Measurements from ENCODE around the gene MAPKBP1. TPM values are rescaled to one million over a fixed set of nuclear protein-coding genes. Genes with fewer than 3 reads are reported as not detected.
"Not testable (repeated sequence)": the region's sequence is repeated elsewhere in the genome, so short reads cannot be mapped to it uniquely, and the experiment has no call there.

MAPKBP1 gene
- total RNA-seq (2014; rRNA removed): 18.3 and 20.7 TPM in 2 replicates
- polyA plus RNA-seq (2012): 7.4 TPM

DNA sequence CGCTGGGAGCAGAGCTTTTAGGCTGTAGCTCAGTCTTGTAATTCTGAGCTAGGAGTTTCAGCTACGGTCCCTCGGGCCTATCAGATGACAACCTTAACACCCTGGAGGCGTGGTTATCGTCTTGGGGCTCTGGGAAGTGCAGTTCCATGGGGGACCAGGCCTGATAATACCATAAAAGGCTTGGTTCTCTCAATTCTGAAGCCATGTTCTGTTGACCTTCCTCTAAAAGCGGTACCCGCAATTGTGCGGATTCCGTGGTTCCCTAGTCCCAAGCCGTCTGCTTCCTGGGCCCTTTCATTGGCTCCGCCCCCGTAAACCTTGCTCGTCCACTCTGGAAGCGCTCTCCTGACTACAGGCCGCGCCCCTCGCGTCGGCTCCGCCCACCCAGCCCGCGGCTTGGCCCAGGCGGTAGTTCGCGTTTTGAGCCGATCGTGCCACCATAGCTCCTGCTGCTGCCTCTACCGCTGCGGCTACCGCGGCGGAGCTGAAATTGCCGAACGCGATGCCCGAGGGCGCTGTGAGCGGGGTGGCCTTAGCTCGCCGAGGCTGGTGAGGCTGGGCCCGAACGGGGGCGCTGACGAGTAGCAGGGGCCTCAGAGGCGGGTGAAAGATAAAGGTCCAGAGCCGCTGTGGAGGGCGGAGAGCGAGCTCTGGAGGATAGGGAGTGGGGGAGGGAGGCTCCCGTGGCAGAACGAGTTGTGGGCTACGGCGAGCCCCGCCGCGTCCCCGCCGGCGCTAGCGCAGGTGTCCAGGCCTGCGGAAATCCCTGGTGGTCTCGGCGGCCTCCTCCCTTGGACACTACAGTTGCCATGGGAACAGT lies at the start of gene MAPKBP1:
TSS of gene MAPKBP1 (plus strand) at position 423 of the 820 bp plus-strand sequence. CDS start 792 bp downstream, outside the sequence.
- DNase-seq (ENCODE audit: low read depth): peak; percentile 98

GRCh38 chr15:41727143-41727542 lies 47.1 kb upstream of the MAPKBP1 start:
- peak; percentile 2 for DNase-seq (ENCODE audit: low read depth)

GRCh38 chr15:41728061-41728460 lies 46.2 kb upstream of the MAPKBP1 start:
- DNase-seq (ENCODE audit: low read depth): not testable (repeated sequence)

DNA sequence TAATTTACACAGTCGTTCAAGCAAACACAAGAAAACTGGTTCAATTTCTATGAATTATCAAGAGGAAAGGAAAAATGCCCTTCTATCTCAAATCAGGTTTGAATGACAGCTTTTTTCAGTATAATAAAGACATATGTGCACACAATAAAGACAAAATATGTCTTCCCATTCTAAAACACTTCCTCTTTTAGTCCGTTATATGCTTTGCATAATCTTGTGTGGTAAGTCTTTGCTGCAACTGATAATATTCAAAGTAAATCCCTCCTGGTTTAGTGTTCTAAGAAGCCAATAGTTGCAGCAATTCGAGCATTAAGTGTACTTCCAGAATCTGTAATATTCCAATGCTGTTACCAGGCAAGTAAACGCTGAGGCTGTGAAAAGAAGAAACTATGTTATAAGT lies 43.7 kb upstream of the MAPKBP1 start:
- no peak for DNase-seq (ENCODE audit: low read depth)

DNA sequence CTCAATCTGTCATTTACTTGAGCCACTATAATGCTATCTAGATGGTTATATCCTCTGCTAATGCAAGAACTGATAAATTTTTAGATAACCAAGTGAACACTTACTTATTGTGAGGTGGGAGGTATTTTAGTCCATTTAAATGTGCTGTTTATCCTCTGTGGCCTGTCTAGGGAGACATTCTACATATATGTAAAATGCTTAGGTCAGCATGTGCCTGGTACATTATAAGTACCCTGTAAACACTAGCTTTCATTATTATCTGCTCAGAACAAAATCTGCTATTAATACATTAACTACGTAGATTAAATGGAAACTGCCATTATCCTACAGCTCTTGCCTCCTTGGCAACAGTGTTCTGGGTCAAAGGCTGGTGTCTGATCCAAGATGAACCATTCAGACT lies 41.8 kb upstream of the MAPKBP1 start:
- DNase-seq (ENCODE audit: low read depth): no peak

GRCh38 chr15:41734079-41734478 lies 40.2 kb upstream of the MAPKBP1 start:
- DNase-seq (ENCODE audit: low read depth): peak; percentile 7

- no peak for DNase-seq (ENCODE audit: low read depth)
These were observed 39.2 kb upstream of the MAPKBP1 start for GRCh38 chr15:41735046-41735445.

DNA sequence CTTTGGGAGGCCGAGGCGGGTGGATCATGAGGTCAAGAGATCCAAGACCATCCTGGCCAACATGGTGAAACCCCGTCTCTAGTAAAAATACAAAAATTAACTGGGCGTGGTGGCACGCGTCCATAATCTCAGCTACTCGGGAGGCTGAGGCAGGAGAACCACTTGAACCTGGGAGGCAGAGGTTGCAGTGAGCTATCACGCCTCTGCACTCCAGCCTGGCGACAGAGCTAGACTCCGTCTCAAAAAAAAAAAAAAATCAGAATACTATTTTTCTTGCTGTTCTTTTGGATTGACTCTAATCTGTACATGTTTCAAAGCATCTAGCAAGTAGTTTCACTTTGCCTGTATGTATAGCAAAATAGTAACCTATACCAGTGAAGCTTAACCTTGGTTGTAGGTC lies 38.8 kb upstream of the MAPKBP1 start:
- not testable (repeated sequence) for DNase-seq (ENCODE audit: low read depth)

- DNase-seq (ENCODE audit: low read depth): peak; percentile 2
These were observed 27.5 kb upstream of the MAPKBP1 start for GRCh38 chr15:41746802-41747201.

DNA sequence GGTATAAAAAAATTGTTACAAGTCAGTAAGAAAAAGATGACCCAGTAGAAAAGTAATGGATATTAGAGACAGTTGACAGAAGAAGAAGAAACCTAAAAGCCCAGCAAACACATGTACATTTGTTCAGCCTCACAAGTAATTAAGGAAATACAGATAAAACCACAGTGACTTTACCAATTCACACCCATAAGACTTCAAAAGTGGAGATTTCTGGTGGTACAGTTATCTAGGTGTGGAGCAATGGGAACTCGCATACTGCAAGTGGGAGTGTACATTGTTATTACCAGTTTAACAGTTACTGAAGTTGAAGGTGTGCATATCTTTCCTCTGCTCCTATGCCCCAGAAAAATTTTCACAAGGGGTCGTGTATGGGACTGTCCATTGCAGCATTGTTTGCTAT lies 18.1 kb upstream of the MAPKBP1 start:
- no peak for DNase-seq (ENCODE audit: low read depth)

- DNase-seq (ENCODE audit: low read depth): peak; percentile 84
These were observed 1.5 kb upstream of the MAPKBP1 start for GRCh38 chr15:41772720-41773331.

DNA sequence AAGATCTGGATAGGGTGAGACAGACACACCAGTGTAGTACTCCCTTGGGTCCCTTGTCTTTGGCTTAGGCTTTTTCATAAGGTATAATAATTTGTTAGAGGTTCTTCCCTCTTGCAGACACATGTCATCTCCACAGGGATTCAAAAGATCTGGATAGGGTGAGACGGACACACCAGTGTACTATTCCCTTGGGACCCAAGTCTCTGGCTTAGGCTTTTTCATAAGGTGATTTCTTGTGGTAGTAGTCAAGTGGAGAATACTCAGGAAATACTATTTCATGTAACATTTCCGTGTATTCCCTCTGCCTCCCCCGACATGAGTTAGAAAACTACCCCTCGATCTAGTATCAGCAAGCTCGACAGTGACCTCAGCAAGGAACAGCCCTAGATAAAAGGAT lies 954 bp upstream of the MAPKBP1 start:
- no peak for DNase-seq (ENCODE audit: low read depth)

- DNase-seq (ENCODE audit: low read depth): no peak
These were observed 589 bp upstream of the MAPKBP1 start for GRCh38 chr15:41773729-41774061.

GRCh38 chr15:41774882-41775417 lies 666 bp downstream of the MAPKBP1 start:
- no peak for DNase-seq (ENCODE audit: low read depth)

- DNase-seq (ENCODE audit: low read depth): no peak
These were observed 1.4 kb downstream of the MAPKBP1 start for GRCh38 chr15:41775651-41776050.

DNA sequence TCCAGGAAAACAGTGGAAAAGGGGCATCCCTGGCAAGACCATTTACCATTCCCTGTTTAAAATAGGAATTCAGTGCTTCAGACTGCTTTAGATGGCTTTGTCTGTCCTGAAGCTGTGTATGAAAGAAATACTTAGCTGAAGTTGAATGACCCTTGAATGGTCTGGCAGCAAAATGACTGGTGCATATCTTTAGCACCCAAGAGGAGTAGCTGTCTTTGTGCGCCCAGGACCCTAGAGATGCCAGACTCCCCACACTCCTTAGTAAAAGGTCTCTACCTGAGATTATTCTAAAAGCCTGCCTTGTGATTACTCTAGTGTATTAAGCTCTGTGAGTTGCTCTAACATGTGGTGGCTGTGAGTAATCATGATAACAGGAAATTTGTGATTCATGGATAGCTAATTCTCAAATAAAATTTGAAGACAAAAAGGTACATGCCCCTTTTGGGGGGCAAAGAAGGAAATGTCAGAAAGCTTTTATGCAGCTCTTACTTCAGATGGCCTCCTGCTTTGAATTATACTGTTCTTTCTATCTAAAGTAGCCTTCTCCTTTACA lies 3.2 kb downstream of the MAPKBP1 start:
- peak; percentile 48 for DNase-seq (ENCODE audit: low read depth)

GRCh38 chr15:41778521-41778920 lies 4.2 kb downstream of the MAPKBP1 start:
- DNase-seq (ENCODE audit: low read depth): no peak

GRCh38 chr15:41779662-41780157 lies 5.4 kb downstream of the MAPKBP1 start:
- DNase-seq (ENCODE audit: low read depth): peak; percentile 91

GRCh38 chr15:41780266-41780665 lies 6.0 kb downstream of the MAPKBP1 start:
- peak; percentile 44 for DNase-seq (ENCODE audit: low read depth)

DNA sequence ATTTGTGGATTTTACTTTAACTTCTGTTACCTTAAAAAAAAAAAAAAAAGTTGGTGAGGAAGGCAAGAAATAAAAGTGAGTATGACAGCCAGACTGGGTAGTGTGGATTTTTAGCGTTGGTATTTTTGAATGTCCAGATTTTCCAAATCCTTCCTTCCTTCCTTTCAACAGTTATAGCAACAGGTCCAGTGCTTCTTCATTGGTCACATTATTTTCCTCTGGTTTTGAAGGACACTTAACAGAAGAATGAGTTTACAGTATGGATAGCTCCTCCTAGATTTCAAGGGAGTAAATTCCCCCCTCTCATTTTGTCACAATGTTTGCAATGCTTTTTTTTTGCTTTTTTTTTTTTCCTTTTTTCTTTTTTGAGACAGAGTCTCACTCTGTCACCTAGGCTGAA lies 6.4 kb downstream of the MAPKBP1 start:
- no peak for DNase-seq (ENCODE audit: low read depth)

DNA sequence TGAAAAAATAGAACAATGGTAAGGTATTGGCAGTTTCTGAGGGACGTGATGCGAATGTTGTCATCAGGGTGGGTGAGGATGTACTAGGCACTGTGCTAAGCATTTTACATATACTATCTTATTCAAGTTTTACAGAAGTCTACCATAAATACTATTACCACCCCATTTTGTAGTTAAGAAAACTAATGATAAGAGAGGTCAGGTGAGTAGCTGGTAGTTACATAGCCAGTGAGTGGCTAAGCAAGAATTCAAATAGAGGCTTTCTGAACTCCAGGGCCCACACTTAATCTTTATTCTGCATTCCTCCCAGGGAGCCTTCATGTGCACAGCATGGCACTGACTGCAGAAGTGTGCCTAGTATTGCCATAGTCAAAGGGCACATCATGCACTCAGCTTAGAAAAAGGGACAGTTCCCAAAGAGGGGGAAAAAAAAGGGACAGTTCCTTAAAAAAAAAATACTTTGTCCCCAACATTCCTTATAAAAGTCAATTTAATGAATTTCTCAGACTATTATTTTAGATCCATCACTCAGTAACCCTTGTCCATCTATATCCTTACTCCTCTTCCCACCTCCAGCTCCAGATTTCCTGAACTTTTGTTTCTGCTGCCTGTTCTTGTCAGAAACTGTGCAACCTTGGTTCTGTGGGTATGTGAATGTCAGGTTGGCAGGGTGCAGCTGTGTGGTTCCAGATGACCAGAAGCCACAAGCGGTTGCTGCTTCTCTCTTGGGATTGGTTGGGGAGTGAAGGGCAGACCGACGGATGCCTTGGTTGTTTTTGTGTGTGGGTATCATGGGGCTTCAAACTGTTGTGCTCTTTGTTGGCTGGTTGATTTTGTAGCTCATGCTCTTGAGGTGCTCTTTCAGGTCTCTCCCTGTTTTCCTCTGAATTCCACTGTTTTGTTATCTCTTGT lies 8.3 kb downstream of the MAPKBP1 start:
- DNase-seq (ENCODE audit: low read depth): peak; percentile 50
